GM15510 (cell line): Measurements from ENCODE around the gene TRNP1.

ENCODE experiments used
- POLR2A ChIP-seq: IDR thresholded peaks from 3 replicates; pipeline ENCODE4 v1.6.1; 2011; ENCODE audit warnings: borderline replicate concordance; ENCODE audit not compliant: insufficient read length; ENCODE audit errors: extremely low read depth

Gene TRNP1

GRCh38 chr1:26993237-26994019, at the start of gene TRNP1:
Gene TRNP1 (plus strand): TSS chr1:26993692. CDS start chr1:26993787, 95 bp downstream.
- peak; percentile 55 for TF ChIP-seq POLR2A

- TF ChIP-seq POLR2A = no peak
Observed at GRCh38 chr1:26945138-26945537, 48.4 kb upstream of the TRNP1 start.

- no peak for TF ChIP-seq POLR2A
Observed at GRCh38 chr1:26945728-26946127, 47.8 kb upstream of the TRNP1 start.

GRCh38 chr1:26946270-26946669, 47.2 kb upstream of the TRNP1 start:
- no peak for TF ChIP-seq POLR2A

- no peak for TF ChIP-seq POLR2A
Observed at GRCh38 chr1:26949266-26949925, 44.1 kb upstream of the TRNP1 start.

- no peak for TF ChIP-seq POLR2A
Observed at GRCh38 chr1:26949926-26950319, 43.6 kb upstream of the TRNP1 start.

- TF ChIP-seq POLR2A = no peak
Observed at GRCh38 chr1:26950602-26951001, 42.9 kb upstream of the TRNP1 start.

GRCh38 chr1:26951216-26951615, 42.3 kb upstream of the TRNP1 start:
- no peak for TF ChIP-seq POLR2A

GRCh38 chr1:26951821-26952497, 41.5 kb upstream of the TRNP1 start:
- TF ChIP-seq POLR2A = no peak

- no peak for TF ChIP-seq POLR2A
Observed at GRCh38 chr1:26953374-26953773, 40.1 kb upstream of the TRNP1 start.

GRCh38 chr1:26956321-26956720, 37.2 kb upstream of the TRNP1 start:
- TF ChIP-seq POLR2A = no peak

GRCh38 chr1:26957306-26957705, 36.2 kb upstream of the TRNP1 start:
- TF ChIP-seq POLR2A = no peak

- TF ChIP-seq POLR2A = no peak
Observed at GRCh38 chr1:26959270-26959669, 34.2 kb upstream of the TRNP1 start.

- TF ChIP-seq POLR2A = no peak
Observed at GRCh38 chr1:26959722-26960624, 33.5 kb upstream of the TRNP1 start, which contains the start of gene KDF1. Gene KDF1 (minus strand): TSS chr1:26960468. CDS start chr1:26952380, 8,088 bp downstream.
